IPS DF 6.9 (cell line): ENCODE measurements around the gene ABCA4.

Experiments used
- DNase-seq: peaks from one replicate; pipeline ENCODE4 v3.0.0-alpha.2; 2013; ENCODE audit warnings: low read depth, low spot score
- H3K27ac ChIP-seq: one replicate; pipeline ENCODE4 v1.5.1; 2013; ENCODE audit warnings: low read length, control low read depth
- H3K27me3 ChIP-seq: 2 replicates; pipeline ENCODE4 v1.6.1; 2013; ENCODE audit warnings: mild to moderate bottlenecking, low read length; ENCODE audit not compliant: control insufficient read depth, insufficient read depth
- H3K36me3 ChIP-seq: 2 replicates; pipeline ENCODE4 v1.6.1; 2013; ENCODE audit warnings: low read length; ENCODE audit not compliant: control insufficient read depth, insufficient read depth
- H3K4me1 ChIP-seq: 2 replicates; pipeline ENCODE4 v1.6.1; 2013; ENCODE audit warnings: low read length; ENCODE audit not compliant: control insufficient read depth, insufficient read depth
- H3K4me3 ChIP-seq: 2 replicates; pipeline ENCODE4 v1.5.1; 2013; ENCODE audit warnings: mild to moderate bottlenecking, low read length
- H3K9me3 ChIP-seq: 2 replicates; pipeline ENCODE4 v1.6.1; 2013; ENCODE audit warnings: low read length, inconsistent platforms; ENCODE audit not compliant: control insufficient read depth, insufficient read depth
- WGBS: extraction: QIAGEN DNeasy Blood & Tissue Kit; methylation state at CpG from one replicate; pipeline ENCODE4 v1.1.7; 2013; ENCODE audit warnings: mixed read lengths, missing lambda C conversion rate; ENCODE audit not compliant: insufficient read length, insufficient coverage; 5-methylcytosine and 5-hydroxymethylcytosine counted together

Gene ABCA4

DNA sequence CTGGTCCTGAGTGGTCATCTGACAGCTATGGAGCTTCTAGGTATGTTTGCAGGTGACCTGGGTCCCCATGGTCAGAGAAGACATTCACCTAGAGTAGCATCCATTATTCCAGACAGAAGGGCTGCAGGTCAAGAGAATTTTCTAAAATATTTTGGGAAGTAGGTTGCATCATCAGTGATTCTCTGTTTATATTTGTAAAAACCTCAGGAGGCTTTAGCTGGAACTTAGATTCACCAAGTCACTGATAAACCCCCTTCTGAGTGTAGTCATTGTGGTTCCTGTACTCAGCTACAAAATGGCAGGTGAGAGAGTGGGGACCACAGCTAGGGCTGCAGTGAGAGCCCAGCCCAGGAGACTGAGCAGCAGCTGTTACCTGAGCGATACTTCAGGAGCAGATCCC is 78.6 kb downstream of the ABCA4 start:
- Histone ChIP-seq H3K4me3 (no peak overlapping the region), H3K36me3 (no peaks in the 10 kb centered on the region), H3K4me1 (no peaks in the 10 kb centered on the region), H3K27ac (no peak overlapping the region), H3K9me3 (no peaks in the 10 kb centered on the region), H3K27me3 (no peaks in the 10 kb centered on the region)
- no CpG with 5 or more reads among the region's 1 CpG for WGBS
- no peak for DNase-seq

DNA sequence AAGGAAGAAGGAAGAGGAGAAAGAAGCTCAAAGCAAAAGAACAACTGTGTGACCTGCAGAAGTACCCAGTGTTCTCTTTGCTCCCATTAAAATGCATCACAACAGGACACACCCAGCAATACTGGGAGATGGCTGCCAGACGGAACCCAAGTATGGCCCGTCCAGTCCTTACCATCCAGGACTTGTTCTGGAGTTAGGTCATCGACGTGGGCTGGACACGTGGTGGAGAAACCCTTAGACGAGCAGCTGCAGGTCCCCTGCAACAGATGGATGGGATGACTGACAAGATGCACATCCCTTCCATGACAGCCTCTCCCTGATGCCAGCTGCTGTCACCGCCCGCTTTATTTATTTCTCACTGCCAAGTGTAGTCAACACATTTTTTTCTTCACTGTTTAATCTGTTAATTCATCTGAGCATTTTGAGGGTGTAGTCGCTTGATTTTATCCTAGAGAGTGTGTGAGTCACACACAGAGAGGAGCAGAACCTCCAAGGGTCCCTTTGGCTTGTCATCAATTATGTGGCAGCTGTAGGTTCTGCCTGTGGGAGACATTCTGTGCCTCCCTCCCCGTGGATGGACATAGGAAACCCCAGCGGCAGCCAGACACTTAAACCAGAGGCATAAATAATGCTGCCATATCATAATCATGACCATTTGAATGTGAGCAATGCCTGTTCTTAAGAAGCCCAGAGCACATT is 80.9 kb downstream of the ABCA4 start:
- no CpG with 5 or more reads among the region's 11 CpGs for WGBS
- Histone ChIP-seq H3K27me3 (no peaks in the 10 kb centered on the region), H3K9me3 (no peaks in the 10 kb centered on the region), H3K27ac (no peak overlapping the region), H3K36me3 (no peaks in the 10 kb centered on the region), H3K4me3 (no peak overlapping the region), H3K4me1 (no peaks in the 10 kb centered on the region)
- no peak for DNase-seq

DNA sequence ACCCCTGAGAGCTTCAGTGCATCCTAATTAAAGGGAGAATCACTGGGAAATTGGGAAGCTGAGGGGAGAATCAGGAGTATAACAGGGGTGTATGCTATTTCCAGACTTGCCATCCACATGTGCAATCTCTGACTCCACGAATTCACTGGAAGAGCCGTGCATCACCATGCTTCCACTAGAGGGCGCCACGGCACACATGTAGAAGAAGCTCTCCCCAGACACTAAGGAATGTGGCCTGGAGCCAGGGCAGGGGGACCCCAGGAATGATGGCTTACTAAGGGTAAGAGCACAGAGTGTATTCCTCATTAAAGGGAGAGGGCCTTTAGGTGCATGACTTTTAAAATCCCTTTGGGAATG is 81.5 kb downstream of the ABCA4 start:
- Histone ChIP-seq H3K4me1 (no peaks in the 10 kb centered on the region), H3K9me3 (no peaks in the 10 kb centered on the region), H3K27ac (no peak overlapping the region), H3K27me3 (no peaks in the 10 kb centered on the region), H3K36me3 (no peaks in the 10 kb centered on the region), H3K4me3 (no peak overlapping the region)
- WGBS = no CpG with 5 or more reads among the region's 4 CpGs
- DNase-seq = no peak

DNA sequence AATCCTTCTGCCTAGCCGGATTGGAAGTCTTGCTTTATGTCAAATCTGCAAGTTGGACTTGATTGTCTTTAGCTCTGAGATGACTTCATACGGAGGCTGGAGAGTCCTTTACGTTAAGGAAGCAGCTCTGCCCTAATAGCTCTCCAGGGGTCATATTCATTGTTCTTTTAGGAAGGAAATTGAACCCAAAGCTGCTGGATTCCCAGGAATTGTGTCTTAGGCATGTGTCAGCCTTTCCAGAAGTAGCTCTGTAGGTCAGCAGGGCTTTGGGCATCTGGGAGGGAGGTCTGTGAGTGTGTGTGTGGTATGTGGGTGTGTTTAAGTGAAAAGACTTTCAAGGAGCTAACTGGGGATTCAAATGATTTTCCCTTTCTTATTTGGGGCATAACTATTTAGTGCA is 82.4 kb downstream of the ABCA4 start:
- no peaks in the 10 kb centered on the region for H3K9me3 ChIP-seq
- H3K27ac ChIP-seq = no peak overlapping the region
- no CpG with 5 or more reads among the region's 3 CpGs for WGBS
- no peak for DNase-seq
- H3K27me3 ChIP-seq = no peaks in the 10 kb centered on the region
- H3K4me1 ChIP-seq = no peaks in the 10 kb centered on the region
- no peak overlapping the region for H3K4me3 ChIP-seq
- H3K36me3 ChIP-seq = no peaks in the 10 kb centered on the region

DNA sequence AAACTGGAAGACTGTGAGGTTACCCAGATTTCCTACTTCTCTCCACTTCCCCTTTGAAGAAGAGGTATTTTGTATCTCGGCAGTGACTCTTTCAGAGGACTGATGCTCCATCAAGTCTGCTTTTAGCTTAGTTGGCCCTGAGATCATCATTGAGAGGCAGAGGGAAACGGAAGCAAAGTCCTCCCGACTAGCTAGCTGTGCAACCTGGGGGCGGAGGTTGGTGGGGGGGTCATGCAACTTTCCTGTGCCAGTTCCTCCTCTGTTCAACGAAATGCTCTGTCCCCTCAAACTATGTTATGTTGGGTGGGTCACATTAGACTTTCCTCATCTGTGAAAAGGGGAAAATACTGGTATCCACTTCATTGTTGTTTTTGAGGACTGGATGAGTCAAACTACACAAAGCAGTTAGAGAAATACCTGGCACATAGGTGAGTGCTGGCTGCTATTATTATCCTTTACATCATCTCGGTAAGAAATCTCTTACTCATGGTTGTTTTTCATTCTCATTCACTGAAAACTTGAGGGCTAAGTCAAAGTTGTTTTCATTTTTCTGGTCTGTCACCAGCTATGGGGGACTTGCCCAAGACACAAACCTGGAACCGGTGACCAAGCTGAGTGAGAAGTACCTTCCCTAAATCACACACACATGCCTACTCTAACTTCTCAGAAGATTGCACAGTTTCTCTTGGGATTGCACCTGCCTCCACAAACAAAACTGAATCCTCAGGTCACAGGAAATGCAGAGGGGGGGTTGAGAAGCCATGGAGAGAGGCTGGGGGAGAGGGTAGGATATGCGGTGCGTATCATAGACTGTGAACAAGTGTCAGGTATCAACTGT is 83.3 kb downstream of the ABCA4 start:
- no peaks in the 10 kb centered on the region for H3K27me3 ChIP-seq
- H3K36me3 ChIP-seq = no peaks in the 10 kb centered on the region
- no peak overlapping the region for H3K4me3 ChIP-seq
- DNase-seq = no peak
- H3K4me1 ChIP-seq = no peaks in the 10 kb centered on the region
- H3K27ac ChIP-seq = no peak overlapping the region
- no CpG with 5 or more reads among the region's 9 CpGs for WGBS
- H3K9me3 ChIP-seq = no peaks in the 10 kb centered on the region

DNA sequence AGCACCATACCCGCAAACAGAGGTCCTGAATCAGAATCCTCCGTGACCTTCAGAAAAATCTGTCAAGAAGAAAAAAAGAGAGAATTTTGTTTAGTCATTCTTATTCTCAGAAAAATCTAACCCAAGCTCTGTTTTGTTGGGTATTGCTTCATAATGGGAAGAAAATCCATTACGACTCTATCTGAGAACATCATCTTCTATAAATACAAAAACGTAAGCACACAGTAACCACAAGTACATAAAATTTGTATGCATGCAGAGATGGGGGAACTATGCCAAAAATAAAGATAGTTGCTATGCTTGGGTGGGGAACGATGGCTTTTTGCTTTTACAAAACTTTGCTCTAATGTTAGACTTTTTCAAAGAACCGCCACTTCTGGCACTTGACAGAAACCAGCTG is 84.2 kb downstream of the ABCA4 start:
- no peak overlapping the region for H3K27ac ChIP-seq
- H3K4me3 ChIP-seq = no peak overlapping the region
- H3K27me3 ChIP-seq = no peaks in the 10 kb centered on the region
- no peaks in the 10 kb centered on the region for H3K9me3 ChIP-seq
- no peak for DNase-seq
- no peaks in the 10 kb centered on the region for H3K4me1 ChIP-seq
- no CpG with 5 or more reads among the region's 6 CpGs for WGBS
- no peaks in the 10 kb centered on the region for H3K36me3 ChIP-seq

DNA sequence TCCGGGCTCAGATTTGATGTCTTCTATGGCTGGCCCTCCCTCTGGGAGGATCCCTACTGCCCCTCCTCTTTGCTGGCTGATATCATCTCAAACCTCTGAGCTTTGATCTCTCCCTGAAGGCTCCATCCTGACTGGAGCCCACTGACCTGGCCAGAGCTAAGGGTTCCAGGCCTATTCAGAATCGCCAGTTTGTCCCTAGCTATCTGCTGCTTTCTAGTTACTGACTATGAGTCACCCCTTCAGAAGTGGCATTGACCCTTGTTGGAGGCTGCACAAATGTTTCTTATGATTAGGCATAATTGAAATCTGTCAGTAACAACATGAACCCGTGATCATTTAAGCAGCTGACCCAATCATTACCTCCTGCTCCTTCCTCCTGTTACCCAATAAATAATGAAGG is 87.1 kb downstream of the ABCA4 start:
- H3K27me3 ChIP-seq = no peaks in the 10 kb centered on the region
- no peaks in the 10 kb centered on the region for H3K36me3 ChIP-seq
- H3K4me1 ChIP-seq = no peaks in the 10 kb centered on the region
- no peak for DNase-seq
- H3K9me3 ChIP-seq = no peaks in the 10 kb centered on the region
- no peak overlapping the region for H3K27ac ChIP-seq
- H3K4me3 ChIP-seq = no peak overlapping the region
- no CpG with 5 or more reads among the region's 3 CpGs for WGBS

DNA sequence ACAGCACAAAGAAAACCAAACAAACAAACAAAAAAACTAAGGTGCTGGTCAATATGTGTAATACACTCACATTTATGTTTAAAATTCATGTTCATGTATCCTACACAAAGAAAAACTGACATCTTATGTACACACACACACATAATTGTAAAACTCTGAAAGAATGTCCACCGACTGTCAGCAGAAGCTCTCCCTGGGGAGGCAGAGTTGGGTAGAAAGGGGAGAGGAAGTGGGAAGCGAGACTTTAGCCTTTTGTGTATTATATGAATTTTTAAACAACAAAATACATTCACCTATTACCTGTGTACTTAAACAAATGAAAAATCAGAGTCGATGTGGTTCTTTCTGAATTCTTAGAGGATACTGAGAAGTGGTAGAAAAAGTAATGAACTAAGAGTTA is 88.3 kb downstream of the ABCA4 start:
- no peaks in the 10 kb centered on the region for H3K27me3 ChIP-seq
- WGBS = no CpG with 5 or more reads among the region's 3 CpGs
- H3K27ac ChIP-seq = no peak overlapping the region
- no peaks in the 10 kb centered on the region for H3K9me3 ChIP-seq
- no peak overlapping the region for H3K4me3 ChIP-seq
- H3K36me3 ChIP-seq = no peaks in the 10 kb centered on the region
- DNase-seq = no peak
- H3K4me1 ChIP-seq = no peaks in the 10 kb centered on the region

DNA sequence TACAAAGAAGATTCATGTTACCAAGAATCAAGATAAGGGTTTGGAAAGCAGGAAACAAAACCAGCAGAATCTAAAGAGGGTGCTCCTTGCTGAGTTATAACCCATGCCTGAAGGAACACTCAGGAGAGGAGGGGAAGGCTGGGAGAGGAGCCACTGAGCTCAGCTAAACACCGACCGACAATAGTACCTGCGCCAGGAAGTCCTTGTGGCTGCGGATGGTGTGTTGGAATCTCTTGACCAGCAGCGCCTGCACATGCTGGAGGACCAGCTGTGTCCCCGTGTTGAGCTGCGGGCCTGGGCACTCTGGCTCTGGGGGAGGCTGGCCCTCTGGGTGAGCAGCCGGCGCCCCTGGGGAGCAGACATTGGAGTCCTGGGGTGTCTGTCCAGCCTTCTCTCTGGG is 89.4 kb downstream of the ABCA4 start:
- no peaks in the 10 kb centered on the region for H3K36me3 ChIP-seq

DNA sequence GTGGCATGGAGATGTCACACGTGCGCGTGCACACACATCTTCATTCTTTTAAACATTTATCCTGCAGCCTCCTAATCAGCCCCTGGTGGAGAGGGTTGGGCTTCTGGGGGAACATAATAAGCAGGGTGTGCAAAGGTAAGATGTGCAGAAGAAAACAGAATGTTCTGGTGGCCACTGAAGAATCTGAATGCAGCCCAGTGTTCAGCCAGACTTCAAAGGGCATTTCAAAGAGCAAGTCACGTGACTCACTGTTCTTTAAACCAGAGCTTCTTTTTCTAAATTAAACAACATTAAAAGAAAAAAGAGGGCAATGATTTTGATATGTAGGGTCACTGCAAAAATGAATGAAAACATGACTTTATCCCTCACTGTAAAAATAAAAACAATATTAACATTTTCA is 89.8 kb downstream of the ABCA4 start:
- DNase-seq = no peak
- WGBS = no CpG with 5 or more reads among the region's 4 CpGs
- Histone ChIP-seq H3K9me3 (no peaks in the 10 kb centered on the region), H3K36me3 (no peaks in the 10 kb centered on the region), H3K27ac (no peak overlapping the region), H3K27me3 (no peaks in the 10 kb centered on the region), H3K4me1 (no peaks in the 10 kb centered on the region), H3K4me3 (no peak overlapping the region)

More for the DNA sequence above, 89.4 kb downstream of the ABCA4 start:
- H3K4me1 ChIP-seq = no peaks in the 10 kb centered on the region
- WGBS = no CpG with 5 or more reads among the region's 9 CpGs
- no peak overlapping the region for H3K4me3 ChIP-seq
- H3K27ac ChIP-seq = no peak overlapping the region
- DNase-seq = no peak
- H3K27me3 ChIP-seq = no peaks in the 10 kb centered on the region
- H3K9me3 ChIP-seq = no peaks in the 10 kb centered on the region
